Central memory CD8-positive, alpha-beta T cell (primary cell): ENCODE measurements around the gene GCNA.
"Not testable (repeated sequence)": the region's sequence is repeated elsewhere in the genome, so short reads cannot be mapped to it uniquely, and the experiment has no call there.

Experiments
- ATAC-seq: fragments of 150-1000 bp; cut with Tn5 transposase; replicated peaks from 2 replicates; pipeline ENCODE4 v1.10.0; 2022; ENCODE audit warnings: mild to moderate bottlenecking, moderate FRiP score, moderate number of reproducible peaks; ENCODE audit not compliant: poor library complexity, severe bottlenecking; ENCODE audit errors: extremely low read depth
- DNase-seq, 2 donors: peaks; one replicate each; pipeline ENCODE4 v3.0.0; 2021; ENCODE audit warnings: low spot score in 2 of 2
- H3K27ac Mint-ChIP-seq: one replicate; pipeline ENCODE4 v1.8.0; 2022; ENCODE audit warnings: low read depth, mild to moderate bottlenecking, moderate library complexity, mixed read lengths
- H3K27me3 Mint-ChIP-seq: one replicate; pipeline ENCODE4 v1.8.0; 2022; ENCODE audit warnings: mixed read lengths
- H3K36me3 Mint-ChIP-seq: one replicate; pipeline ENCODE4 v1.8.0; 2022; ENCODE audit warnings: mild to moderate bottlenecking, moderate library complexity, mixed read lengths; ENCODE audit not compliant: insufficient read depth
- H3K4me1 Mint-ChIP-seq: one replicate; pipeline ENCODE4 v1.8.0; 2022; ENCODE audit warnings: mixed read lengths
- H3K4me3 Mint-ChIP-seq: one replicate; pipeline ENCODE4 v1.8.0; 2022; ENCODE audit warnings: mild to moderate bottlenecking, moderate library complexity, mixed read lengths
- H3K9me3 Mint-ChIP-seq: one replicate; pipeline ENCODE4 v1.8.0; 2022; ENCODE audit warnings: mixed read lengths

GCNA gene

DNA sequence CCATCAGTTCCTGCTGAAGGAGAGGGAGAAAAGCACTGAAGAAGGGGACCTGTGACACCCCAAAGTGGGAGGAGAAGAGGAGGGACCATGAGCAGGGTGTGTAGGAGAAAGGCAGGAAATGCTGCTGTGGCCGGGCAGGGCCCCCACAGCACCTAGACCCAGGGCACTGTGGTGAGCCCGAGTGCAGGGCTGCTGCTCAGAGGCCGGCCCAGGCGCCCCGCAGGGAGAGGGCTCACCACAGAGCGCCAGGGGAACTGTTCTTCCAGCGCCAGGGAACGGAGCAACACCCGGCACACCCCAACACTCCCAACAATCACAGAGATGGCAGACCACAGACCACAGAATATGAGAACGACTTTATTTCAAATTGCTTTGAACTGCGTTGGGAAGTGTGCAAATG is 84.4 kb downstream of the GCNA start:
- ATAC-seq: peak; percentile 43
- not testable (repeated sequence) for DNase-seq, H3K36me3 Mint-ChIP-seq, H3K9me3 Mint-ChIP-seq, H3K27me3 Mint-ChIP-seq
- Mint-ChIP-seq H3K4me1 (peaks cover 10% of the 10 kb centered on the region), H3K27ac (peak overlapping the region; percentile 88), H3K4me3 (peak overlapping the region; percentile 73)
